GM21390 (cell line): ENCODE data around the gene SSR3.

ENCODE experiments used
- ATAC-seq: cut with Tn5 transposase; IDR thresholded peaks from one replicate; pipeline ENCODE4 v1.9.1; 2021; ENCODE audit not compliant: unreplicated experiment

Gene SSR3

DNA sequence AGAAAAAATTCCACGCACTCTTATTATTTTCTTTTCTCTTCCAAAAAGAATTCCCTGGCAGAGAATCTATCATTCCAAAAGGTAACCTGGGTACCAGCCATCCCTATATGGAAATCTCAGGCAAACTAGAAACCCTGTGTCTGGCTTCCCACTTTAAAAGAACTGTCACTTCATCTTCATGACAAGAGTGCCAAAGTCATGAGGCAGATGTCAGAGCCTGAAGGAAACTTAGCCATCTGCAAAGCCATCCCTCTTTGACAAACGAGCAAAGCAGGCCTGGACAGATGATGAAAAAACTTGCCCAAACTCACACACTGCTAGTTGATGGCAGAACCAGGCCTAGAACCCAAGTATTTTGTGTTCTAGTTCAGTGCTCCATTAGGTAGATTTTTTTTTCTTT is 15.9 kb downstream of the SSR3 start:
- no peak for ATAC-seq

GRCh38 chr3:156536524-156537316 is 18.2 kb downstream of the SSR3 start:
- ATAC-seq = no peak

GRCh38 chr3:156535798-156536197 is 19.1 kb downstream of the SSR3 start:
- no peak for ATAC-seq

DNA sequence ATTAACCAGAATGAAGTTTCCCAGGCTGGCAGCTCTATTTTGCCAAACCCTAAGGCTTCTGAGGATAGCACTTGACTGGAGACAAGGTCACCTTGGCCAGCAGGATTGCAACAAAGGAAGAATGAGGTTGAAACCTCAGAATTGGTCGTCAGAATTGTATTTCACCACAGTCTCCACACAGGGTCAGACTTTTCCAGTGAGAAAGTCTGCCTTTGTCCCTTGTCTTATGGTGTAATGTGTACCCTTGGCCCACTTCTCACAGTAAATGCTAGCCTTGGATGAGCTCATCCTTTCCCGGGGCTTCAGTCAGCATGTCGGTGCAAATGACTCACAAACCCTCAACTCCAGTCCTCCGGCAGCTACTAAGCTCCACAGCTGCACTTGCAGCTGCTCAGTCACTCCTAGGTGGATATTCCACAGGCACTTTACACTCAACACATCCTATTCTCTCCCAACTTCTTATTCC is 19.7 kb downstream of the SSR3 start:
- ATAC-seq = no peak

GRCh38 chr3:156533205-156533604 is 21.7 kb downstream of the SSR3 start:
- ATAC-seq = no peak

DNA sequence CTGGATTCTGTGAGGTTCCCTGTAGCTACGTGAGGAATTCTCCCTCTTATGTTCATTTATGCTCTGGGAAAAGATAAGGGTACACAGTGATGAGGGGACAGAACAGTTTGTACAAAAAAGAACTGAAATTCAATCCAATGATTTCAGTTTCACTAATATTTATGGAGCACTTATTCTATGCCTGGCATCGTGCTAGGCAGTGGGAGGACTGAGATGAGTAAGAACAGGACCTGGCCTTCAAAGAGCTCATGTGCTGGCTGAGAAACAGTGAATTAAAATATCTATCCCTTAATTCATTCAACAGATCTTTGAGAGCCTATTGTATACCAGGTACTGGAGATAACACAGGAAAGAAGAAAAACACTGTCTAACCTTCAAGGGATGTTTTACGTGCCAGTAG is 22.2 kb downstream of the SSR3 start:
- ATAC-seq = no peak

DNA sequence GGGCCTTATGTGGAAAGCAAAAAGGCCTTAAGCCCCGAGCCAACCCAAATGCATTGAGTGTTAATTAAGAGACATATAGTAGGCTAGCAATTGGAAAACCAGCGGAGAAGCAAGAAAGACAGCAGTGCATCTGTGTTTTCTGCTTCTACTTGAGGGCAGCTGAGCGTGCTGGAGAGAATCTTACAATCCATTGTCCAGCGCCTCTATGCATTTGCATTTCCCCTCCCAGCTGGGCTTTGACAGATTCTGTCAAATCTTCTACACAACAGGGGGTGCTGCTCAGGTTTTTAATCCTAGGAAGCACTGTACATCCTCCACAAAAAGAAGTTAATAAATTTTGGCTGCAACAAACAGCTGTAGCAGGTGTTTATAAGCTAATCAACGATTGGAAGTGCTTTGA is 23.9 kb downstream of the SSR3 start:
- no peak for ATAC-seq

- no peak for ATAC-seq
Measured at GRCh38 chr3:156527060-156527459, 27.9 kb downstream of the SSR3 start.

DNA sequence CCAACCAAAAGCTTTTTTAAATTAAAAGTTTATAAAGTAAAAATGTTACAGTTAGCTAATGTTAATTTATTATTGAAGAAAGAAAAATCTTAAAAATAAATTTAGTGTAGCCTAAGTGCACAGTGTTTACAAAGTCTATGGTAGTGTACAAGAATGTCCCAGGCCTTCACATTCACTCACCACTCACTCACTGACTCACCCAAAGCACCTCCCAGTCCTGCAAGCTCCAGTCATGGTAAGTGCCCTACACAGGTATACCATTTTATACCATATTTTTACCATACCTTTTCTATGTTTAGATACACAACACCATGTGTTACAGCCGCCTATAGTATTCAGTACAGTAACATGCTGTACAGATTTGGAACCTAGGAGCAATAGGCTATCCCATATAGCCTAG is 29.1 kb downstream of the SSR3 start:
- no peak for ATAC-seq

GRCh38 chr3:156522673-156523072 is 32.2 kb downstream of the SSR3 start:
- ATAC-seq = no peak

DNA sequence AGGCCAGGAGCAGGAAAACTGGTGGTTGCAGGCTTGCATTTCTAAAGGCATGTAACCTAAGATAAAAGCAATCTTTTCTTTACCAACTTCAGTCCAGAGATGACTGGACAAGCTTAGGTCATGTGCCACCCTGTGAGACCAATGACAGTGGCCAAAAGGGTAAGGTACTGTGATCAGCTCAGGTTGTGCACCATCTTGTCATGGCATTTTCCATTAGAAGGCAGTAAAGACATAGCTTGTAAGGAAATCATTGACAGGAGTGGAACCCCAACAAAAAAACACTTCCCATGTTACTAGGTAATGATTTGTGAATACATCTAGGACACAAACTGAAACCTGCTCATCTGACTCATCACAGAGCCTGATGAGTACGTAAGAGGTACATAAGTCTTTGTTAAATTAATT is 35.2 kb downstream of the SSR3 start:
- peak; percentile 65 for ATAC-seq

GRCh38 chr3:156518726-156519125 is 36.2 kb downstream of the SSR3 start:
- ATAC-seq = no peak

- no peak for ATAC-seq
Measured at GRCh38 chr3:156516961-156517360, 38.0 kb downstream of the SSR3 start.

GRCh38 chr3:156516284-156516683 is 38.6 kb downstream of the SSR3 start:
- ATAC-seq = no peak

DNA sequence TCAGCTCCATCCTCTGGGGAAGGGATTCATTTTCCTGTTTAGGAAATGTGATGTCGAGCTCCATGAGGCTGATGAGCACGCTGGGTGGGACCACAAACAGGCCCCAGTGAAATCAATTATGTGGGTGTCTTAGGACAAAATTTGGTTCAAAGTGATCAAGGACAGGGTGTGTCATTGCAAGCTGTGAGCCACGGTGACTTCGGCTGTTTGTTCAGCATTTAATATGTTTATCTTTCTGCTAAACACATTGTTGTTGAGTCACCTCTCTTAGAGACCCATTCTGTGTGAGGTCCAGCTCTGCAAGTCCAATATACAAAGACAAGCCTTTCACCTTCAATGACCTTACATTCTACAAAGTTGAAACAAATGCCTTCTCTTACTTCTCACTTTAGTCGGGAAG is 41.3 kb downstream of the SSR3 start:
- ATAC-seq = no peak

GRCh38 chr3:156511987-156512677 is 42.8 kb downstream of the SSR3 start:
- no peak for ATAC-seq

DNA sequence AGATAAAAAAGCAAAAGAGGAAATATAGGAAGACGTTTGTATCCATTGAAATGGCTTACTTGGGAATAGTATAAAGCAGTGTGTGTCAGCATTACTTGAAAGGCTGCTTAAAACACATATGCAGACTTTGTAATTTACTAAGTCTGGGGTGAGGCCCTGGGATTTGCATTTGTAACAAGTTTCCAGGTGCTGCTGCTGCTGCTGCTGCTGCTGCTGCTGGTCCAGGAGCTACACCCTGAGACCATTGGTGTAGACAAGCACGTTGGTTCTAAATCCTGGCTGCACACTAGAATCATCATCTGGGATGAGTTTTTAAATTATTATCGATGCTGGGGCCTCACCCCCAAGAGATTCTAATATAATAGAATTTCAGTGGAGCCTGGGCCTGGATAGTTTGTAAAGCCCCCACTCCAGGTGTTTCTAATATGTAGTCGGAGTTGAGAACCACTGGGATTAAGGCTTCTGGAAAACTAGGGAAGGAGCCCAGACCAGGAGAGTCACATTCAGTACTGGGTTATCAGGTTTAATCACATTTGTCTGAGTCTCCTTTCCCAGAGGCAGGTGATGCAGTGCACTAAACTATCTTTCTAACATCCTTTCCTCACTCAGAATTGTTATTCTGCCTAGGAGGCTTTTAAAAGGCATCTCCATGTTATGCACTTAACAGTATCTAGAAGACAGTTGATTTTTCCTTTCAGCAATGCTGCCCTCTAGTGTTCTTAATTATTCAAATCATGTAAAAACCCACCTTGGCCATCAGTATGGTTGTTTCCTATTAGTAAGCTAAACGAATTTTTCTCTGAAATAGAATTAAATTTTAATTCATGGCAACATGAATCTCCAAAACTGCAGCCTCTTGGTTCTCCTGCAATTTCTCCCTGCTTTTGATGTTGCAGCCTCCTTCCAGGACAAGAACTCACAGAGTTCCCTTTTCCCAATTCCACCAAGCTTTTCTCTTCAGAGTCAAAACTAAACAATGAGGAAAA is 45.4 kb downstream of the SSR3 start:
- ATAC-seq = peak; percentile 90

GRCh38 chr3:156507285-156507684 is 47.6 kb downstream of the SSR3 start:
- ATAC-seq = no peak

- ATAC-seq = no peak
Measured at GRCh38 chr3:156498307-156498706, 56.6 kb downstream of the SSR3 start.

GRCh38 chr3:156497326-156497725 is 57.6 kb downstream of the SSR3 start:
- ATAC-seq = no peak

GRCh38 chr3:156495816-156496215 is 59.1 kb downstream of the SSR3 start:
- ATAC-seq = no peak
